Stimulated activated CD8-positive, alpha-beta memory T cell treated with anti-CD3 and anti-CD28 coated beads, Interleukin-7, amount 100 ng/mL, for 4 hours (primary cell): ENCODE data around the gene ECT2L.

Source experiments
- DNase-seq, 2 donors: peaks; one replicate each; pipeline ENCODE4 v3.0.0-alpha.2; 2020; ENCODE audit warnings: low read depth in 2 of 2

ECT2L gene

DNA sequence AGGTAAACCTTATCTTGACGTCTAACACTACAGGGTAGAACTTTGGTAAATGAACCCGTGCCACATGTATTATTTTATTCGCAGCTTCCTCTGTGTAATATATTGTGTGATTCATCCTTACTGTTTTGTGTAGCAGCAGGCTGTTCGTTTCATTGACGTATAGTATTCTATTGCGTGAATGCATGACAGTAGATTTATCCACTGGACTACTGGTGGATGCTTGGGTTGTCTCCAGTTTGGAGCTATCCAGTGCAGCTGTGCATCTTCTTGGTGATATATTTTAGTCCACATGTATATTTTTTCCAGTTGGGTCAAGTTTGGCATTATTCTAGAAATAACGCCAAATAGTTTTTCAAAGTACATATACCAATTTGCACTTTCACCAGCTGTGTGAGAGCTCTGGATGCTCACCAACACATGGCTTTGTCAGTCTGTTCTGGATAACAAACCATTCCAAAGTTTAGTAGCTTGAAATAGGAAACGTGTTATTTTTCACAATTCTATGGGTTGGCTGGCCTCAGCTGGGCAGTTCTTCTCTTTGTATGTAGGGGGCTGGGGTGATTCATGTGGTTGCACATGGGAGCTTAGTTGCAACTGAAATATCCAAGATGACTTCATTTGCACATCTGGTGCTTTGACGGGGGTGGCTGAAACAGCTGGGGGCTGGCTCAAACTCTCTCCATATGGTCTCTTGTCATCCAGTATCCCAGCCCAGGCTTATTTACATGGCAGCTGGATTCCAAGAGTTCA lies 9.3 kb downstream of the ECT2L start:
- no peak for DNase-seq

DNA sequence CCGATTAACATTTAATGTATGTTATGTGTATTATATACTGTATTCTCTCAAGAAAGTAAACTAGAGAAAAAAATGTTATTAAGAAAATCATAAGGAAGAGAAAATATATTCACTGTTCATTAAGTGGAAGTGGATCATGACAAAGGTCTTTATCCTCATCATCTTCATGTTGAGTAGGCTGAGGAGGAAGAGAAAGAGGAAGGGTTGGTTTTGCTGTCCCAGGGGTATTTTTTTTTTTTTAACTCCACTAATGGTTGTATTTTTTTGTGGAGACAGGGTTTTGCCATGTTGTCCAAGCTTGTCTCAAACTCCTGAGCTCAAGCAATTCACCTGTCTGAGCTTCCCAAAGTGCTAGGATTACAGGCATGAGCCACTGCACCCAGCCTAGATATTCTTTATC lies 11.0 kb downstream of the ECT2L start:
- DNase-seq: no peak

DNA sequence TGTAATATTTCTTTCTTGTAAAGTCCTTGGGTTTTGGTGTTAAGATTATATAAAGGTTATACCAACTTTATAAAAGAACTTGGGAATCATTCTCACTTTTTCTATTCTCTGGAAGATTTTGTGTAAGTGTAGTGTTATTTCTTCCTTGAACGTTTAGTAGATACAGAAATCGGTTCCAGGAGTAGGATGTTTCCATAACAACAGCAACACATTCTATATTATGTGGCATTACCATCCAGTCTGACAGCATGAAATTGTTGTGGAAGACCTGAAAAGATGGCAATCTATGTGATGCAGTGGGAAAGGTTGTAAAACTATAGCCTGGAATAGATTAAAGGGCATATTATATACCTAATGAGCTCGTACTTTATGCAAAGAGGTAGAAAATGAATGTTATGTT lies 13.8 kb downstream of the ECT2L start:
- no peak for DNase-seq

DNA sequence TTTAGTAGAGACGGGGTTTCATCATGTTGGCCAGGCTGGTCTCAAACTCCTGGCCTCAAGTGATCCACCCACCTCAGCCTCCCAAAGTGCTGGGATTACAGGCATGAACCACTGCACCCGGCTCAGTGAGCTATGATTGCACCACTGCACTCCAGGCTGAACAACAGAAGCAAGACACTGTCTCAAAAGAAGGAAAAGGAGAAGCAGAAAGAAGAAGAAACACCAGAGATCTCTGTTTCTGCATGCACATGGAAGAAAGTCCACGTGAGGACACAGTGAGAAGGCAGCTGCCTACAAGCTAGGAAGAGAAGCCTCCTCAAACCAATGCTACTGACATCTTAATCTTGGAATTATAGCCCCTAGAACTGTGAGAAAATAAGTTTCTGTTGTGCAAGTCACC lies 16.0 kb downstream of the ECT2L start:
- no peak for DNase-seq

DNA sequence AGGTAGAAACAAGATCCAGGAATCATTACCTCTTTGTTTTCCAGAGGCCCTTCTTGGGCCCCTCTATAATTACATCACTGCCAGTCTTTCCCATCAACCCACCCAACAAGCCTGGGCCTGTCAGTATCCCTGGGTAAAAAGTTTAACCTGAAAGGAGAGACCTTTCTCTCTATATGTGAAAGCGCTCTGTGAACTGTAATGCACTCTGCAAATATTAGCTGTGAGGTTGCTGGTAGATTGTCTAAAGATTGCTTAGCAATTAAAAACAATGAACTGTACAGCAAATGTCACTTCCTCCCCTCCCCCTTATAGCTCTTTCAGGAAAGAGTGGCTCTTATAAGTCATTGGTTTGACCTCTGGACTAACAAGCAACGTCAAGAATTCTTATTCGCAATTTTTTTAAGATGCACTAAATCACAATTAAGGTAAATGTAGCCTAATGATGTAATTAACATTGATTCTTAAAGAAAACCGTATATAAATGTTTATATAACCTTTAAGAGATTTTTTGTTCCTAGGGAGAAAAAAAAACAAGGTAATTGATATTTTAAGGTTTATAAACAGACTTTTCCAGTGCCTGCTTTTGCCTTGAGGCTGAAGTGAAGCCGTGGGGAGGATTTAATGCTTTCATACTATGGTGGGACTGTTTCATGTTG lies 18.4 kb downstream of the ECT2L start:
- no peak for DNase-seq

DNA sequence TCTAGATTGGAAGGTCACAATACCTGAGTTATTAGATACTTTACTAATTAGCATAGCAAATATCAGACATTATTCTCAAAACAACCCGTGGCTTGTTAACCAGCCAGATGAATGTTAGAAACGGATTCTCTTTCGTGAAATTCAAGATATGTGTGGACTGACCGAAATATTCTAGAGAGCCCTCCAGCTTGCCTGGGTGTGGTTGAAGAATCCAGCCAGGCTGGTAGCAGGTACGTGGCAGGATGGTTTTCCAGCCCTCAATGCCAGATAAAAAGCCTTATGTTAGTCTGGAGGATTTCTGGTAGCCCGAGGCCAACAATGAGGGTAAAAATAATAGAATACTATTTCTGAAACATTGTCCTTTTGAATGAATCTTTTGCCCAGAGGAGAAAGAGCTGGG lies 19.3 kb downstream of the ECT2L start:
- no peak for DNase-seq

DNA sequence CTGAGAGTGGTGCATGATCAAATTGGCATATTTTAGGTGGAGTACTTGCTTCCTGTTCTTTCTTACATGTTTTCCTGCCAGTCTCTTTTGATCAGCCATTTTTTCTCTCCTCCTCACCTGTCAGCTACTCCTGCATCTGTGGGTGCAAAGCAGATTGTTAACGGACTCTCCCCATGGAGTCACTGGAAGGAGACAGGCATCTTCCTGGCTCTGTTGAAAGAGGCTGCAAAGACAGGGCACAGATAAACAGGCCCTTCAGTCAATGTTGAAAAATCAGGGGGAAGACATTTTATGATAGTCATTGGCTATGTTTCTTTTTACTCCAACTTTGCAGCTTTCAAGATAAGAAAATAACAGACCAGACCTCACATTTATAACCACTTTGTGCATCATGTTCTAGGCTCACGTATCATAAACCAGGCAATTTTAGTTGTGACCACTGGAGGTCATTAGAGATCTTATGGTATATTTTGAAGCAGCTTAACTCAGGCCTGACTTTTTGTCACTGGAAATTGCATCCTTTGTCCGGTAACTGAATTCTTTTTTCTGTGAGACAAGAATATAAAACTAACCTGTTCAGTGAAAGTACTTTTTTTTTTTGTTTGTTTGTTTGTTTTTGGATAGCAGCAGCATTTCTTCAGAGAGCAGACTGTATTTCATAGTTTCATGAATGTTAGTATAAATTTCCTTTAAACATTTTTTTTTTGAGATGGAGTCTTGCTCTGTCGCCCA lies 20.1 kb downstream of the ECT2L start:
- no peak for DNase-seq

DNA sequence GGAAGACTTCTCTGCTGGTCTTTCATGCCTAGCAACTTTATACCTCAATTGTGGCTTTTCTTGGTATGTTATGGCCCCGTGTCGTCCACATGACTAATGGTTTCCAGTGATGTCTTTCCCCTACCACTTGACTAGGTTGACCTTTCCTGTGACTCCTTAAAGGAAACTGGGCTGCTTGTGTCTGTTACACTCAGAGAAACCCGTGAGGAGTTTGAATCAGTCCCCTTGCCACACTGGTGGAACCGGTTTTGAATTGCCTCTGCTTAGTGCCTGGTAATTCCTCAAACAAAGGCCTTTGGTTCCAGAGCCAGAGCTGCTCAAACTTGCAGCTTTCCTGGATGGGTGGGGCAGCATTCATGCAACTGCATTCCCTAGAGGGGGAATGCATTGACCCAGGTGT lies 21.9 kb downstream of the ECT2L start:
- DNase-seq: no peak

DNA sequence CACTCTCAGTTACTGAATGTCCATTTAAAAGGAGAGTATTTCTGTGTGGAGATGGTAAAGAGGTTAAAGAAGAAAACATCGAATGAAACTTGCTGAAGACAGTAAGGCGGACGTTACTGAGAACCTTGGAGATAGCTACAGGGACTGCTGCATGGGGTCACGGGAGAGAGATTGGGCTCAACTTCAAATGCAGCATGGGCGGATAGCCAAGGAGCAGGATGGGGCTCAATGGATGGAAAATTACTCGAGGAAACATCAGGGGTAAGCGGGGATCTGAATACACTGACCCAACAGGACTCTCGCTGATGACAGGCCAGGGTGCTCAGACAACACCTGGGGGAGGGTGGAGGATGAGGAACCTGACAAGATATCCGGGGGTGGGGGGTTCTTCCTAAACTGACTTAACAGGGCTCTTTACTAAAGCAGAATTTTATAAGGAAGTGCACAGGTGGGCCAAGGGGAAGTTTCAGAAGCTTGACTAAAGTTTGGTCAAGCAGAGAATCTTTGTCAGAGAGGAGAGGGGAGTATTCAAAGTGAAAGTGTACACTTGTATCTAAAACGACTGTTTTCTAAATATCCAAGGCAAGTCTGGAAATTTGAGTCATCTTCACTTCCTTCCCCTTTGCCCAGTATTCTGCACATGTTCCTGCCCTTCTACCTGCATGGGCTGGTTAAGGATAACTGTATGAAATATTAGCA lies 22.8 kb downstream of the ECT2L start:
- no peak for DNase-seq

DNA sequence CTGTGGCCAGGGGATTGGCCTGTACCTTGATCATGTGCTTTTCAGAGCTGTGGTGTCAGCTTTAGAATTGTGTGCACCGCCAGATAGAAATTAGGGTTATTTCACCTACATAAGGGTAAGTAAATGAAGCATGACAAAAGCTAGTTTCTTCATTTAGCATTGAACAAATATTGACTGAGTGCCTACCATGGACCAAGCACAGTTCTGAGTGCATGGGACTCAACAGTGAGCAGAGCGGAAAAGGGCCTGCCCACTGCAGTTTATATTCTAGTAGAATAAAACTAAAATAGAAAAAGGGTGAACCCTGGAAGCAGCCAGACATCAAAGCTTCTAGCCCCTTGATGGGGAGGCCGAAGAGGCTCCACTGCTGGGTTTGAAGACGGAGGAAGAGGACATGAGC lies 25.6 kb downstream of the ECT2L start:
- no peak for DNase-seq

DNA sequence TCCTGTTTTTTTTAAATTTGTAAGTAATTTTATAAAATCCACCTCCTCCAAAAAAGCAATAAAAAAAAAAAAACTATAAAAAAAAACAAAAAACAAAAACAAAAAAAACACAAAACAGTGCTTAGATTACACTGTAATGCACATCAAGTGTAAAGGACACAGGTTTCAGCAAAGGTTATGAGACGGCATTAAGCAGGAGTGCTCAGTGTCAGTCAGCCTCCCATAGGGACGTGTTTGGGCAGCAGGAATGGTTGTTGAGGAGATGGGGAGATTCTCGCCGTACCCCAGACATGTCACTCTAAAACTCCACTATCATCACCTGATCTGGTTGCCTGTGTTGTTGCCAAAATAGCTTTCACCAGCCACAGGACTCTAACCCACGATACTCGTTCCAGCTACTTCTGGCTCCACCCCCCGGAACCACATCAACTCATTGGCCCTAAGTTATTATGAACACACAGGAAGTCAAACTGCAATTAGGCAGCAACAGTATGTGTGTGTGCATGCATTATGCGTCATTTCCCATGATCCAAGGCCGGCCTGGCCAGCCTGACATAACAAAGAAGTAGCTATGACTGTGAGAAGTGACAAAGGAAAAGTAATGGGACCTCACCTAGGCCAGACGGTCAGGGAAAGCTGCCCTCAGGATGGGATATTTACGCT lies 28.7 kb downstream of the ECT2L start:
- no peak for DNase-seq

DNA sequence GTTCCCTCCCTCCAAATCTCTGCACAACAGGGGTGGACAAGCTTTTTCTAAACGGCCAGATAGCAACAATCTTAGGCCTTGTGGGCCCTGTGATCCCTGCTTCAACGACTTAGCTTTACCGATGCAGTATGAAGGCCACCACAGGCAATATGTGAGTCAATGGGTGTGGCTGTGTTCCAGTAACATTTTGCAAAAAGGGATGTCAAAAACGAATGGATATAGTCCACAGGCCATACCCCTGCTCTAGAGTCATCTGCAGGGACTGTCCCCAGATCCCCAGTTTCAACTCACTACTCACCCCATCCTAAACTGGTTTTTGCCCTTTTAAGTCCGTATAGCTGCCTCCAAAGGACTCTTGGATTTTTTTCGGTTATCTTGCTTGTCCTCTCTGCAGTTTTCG lies 34.4 kb downstream of the ECT2L start:
- no peak for DNase-seq

DNA sequence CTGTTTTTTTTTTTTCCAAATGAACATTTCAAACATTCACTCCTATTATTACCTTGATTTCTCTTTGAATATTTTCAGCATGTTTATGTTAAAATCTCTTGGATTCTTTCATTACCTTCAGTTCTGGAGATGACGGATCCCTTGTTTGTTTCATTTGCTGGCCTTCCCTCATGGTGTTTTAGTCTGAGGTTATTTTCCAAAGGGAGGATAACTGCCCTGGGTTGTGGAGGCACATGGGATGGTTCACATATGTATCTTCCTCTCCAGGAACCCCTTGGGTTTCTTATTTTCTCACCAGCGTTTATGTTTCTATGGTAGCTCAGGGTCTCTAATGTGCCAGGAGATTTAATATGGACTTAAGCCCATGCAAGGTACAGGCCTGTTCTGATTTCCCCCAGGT lies 36.3 kb downstream of the ECT2L start:
- no peak for DNase-seq

DNA sequence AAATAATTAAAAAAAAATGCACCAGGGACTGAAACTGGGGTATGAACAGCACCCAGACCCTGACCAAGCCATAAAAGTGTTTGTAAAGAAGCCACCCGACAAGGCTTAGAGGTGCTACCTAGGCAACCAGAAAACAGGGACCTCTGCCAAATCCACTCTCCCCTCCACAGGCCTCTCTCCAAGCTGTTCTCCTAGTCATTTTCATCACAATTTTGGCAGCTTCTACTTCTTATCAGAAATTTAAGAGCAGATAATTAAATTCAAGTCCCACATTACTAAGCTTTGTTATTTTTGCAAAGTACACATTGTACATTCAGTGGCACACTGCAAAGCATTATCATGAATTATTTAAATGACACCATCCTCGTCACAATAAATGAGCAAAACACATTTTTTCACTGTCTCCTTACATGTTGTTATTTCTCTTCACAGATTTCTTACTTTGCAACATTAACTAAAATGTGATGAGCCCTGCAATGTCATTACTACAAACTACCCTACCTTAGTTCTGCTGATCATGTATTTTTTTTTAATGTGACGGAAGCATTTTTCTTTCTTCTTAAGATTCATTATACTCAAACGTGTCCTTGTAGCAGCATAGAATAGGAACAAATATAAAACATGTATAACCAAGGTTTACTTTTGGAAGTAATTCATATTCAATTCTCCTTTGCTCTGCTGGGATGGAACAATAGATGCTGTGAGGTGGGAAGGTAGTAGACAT lies 38.1 kb downstream of the ECT2L start:
- DNase-seq: no peak

DNA sequence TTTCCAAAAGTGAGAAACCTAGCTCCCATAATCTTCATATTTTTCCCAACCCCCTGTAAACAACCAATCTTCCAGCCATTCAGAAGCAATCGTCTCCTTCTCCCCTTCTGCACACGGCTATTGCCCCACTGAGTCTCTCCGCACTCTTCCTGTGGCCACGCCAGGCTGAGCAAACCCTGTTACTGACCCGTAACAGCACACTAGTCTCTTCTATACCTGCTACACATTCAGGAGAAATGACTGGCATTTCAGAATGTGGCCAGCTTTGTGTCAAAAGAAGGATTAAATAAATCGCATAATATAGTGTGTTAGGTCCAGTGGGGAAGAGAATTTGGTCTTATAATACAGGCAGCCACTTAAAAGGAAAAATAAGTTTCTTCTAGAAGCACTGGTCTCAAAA lies 41.4 kb downstream of the ECT2L start:
- no peak for DNase-seq

DNA sequence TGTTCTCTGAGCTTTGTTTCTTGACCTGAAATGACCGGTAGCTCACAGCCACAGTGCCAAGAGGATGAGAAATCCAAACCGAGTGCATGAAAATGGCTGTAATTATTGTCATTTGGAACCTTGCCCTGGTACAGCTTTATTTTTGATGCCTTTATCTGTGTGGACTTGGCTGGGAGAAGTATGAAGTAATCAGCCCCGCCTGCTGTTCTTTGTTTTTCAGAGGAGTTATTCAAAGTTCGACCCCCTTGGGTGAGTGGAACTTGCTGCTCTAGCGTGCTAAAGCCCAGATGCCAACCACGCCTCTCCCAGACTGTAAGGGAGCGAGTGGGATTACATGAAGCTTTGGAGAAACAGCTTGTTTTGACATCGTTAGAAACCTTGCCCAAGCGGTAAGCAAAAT lies 48.3 kb downstream of the ECT2L start:
- DNase-seq: no peak

DNA sequence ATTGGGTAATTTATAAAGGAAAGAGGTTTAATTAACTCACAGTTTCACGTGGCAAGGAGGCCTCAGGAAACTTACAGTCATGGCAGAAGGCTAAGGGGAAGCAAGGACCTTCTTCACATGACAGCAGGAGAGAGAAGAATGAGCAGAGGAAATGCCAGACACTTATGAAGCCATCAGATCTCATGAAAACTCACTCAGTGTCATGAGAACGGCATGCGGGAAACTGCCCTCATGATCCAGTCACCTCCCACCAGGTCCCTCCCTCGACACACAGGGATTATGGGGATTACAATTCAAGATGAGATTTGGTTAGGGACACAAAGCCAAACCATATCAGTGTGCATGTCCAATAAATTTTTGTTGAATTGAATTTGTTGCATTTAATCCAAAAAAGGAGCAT lies 52.0 kb downstream of the ECT2L start:
- DNase-seq: no peak

DNA sequence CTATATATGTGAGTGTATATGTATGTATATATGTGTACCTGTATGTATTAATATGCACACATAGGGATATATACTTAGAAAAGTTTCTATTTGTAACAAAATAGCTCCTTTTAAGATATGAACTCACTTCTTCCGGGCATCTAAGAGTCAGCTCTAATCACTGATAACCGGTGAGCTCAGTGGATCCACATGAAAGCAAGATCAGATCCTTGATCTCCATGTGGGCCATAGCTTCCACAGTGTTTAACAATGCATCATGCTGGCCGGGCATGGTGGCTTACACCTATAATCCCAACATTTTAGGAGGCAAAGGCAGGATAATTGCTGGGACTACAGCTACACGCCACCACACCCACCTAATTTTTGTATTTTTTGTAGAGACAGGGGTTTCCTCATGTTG lies 52.6 kb downstream of the ECT2L start:
- DNase-seq: no peak

DNA sequence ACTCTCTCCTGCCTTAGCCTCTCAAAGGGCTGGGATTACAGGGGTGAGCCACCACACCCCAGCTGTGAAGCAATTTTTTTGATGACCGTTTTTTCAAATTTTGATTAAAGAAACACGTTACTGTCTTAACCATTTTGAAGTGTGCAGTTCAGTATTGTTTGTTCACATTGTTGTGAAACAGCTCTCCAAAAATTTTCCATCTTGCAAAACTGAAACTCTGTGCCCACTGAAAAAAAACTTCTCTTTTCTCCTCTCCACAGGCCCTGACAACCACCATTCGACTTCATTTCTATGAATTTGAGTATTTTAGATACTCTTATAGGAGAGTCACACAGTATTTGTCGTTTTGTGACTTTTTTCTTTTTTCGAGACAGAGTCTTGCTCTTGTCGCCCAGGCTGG lies 53.9 kb downstream of the ECT2L start:
- DNase-seq: no peak

DNA sequence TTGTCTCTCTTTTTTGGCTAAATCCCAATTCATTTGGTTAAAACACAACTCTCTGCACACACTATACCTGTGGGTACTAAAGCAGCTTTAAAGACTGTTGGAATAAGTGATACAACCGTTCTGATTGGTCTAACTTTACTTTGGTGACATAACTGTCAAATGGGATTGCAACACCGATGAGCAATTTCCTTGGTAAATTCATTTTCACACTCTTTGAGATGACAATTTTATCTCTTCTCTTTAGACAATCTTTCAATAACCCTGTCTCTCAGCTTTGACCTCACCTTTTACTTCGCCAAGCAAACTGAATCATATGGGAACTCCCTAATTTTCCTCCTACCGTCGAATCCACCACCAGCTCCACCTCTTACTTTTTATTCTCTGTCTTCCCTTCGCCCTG lies 60.8 kb downstream of the ECT2L start:
- DNase-seq: no peak

DNA sequence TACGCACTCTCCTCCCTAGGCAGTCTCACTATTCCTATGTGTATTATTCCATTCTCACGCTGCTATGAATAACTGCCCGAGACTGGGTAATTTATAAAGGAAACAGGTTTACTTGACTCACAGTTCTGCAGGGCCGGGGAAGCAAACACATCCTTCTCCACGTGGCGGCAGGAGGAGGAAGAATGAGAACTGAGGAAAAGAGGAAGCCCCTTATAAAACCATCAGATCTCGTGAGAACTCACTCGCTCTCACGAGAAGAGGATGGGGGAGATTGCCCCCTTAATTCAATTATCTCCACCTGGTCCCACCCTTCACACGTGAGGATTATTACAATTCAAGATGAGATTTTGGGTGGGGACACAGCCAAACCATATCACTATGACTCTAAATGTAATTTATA lies 61.9 kb downstream of the ECT2L start:
- no peak for DNase-seq
